WTC11 (cell line): ENCODE results near the gene PAFAH2. TPM values are rescaled to one million over a fixed set of nuclear protein-coding genes. Genes with fewer than 3 reads are reported as not detected.

Experiments
- ATAC-seq: fragments of 200-7000 bp; cut with Tn5 transposase; 2 replicates; pipeline ENCODE4 v1.10.0; 2021; ENCODE audit warnings: mild to moderate bottlenecking, moderate library complexity
- CTCF ChIA-PET: fragments of 300-600 bp; sonication (Branson Sonifier 250); formaldehyde crosslinking; loops from one replicate; lab custom pipeline; 2021; ENCODE audit warnings: antibody characterized with exemption; lab: Charles Lee
- POLR2A ChIA-PET: fragments of 350-600 bp; sonication (Branson Sonifier 250); formaldehyde crosslinking; loops from one replicate; lab custom pipeline; 2021; ENCODE audit warnings: antibody characterized with exemption; lab: Charles Lee
- DNase-seq: peaks from one replicate; pipeline ENCODE4 v3.0.0; 2021; ENCODE audit warnings: low spot score
- H3K27ac Mint-ChIP-seq: 2 replicates; pipeline ENCODE4 v1.8.0; 2021; ENCODE audit warnings: mixed read lengths
- H3K27me3 Mint-ChIP-seq: 2 replicates; pipeline ENCODE4 v1.8.0; 2021; ENCODE audit warnings: low read depth, mild to moderate bottlenecking, moderate library complexity, mixed read lengths
- H3K36me3 Mint-ChIP-seq: 2 replicates; pipeline ENCODE4 v1.8.0; 2021; ENCODE audit warnings: mixed read lengths
- H3K4me1 Mint-ChIP-seq: 2 replicates; pipeline ENCODE4 v1.8.0; 2022; ENCODE audit warnings: mixed read lengths
- H3K4me3 Mint-ChIP-seq: 2 replicates; pipeline ENCODE4 v1.8.0; 2021; ENCODE audit warnings: mild to moderate bottlenecking, moderate library complexity, mixed read lengths
- H3K9me3 Mint-ChIP-seq: 2 replicates; pipeline ENCODE4 v1.8.0; 2021; ENCODE audit warnings: mixed read lengths
- ELF4 ChIP-seq: sonication (generic); formaldehyde crosslinking; IDR thresholded peaks from 2 replicates; pipeline ENCODE4 v1.8.1; 2022; ENCODE audit warnings: low read depth, mild to moderate bottlenecking, moderate library complexity, missing genetic modification reagents
- FOXJ3 ChIP-seq: sonication (generic); formaldehyde crosslinking; IDR thresholded peaks from 2 replicates; pipeline ENCODE4 v1.9.0; 2021; ENCODE audit warnings: missing genetic modification reagents, mild to moderate bottlenecking, borderline replicate concordance
- FOXK1 ChIP-seq: sonication (generic); formaldehyde crosslinking; IDR thresholded peaks from 2 replicates; pipeline ENCODE4 v1.8.0; 2022; ENCODE audit warnings: mild to moderate bottlenecking, moderate library complexity, missing genetic modification reagents
- FOXP1 ChIP-seq: sonication (generic); formaldehyde crosslinking; IDR thresholded peaks from 2 replicates; pipeline ENCODE4 v1.8.0; 2022; ENCODE audit warnings: missing genetic modification reagents, mild to moderate bottlenecking, moderate library complexity, borderline replicate concordance
- HMGXB4 ChIP-seq: sonication (generic); formaldehyde crosslinking; IDR thresholded peaks from 2 replicates; pipeline ENCODE4 v1.8.1; 2023; ENCODE audit warnings: mild to moderate bottlenecking, moderate library complexity, missing genetic modification reagents
- IRF2 ChIP-seq: sonication (generic); formaldehyde crosslinking; IDR thresholded peaks from 2 replicates; pipeline ENCODE4 v1.8.0; 2022; ENCODE audit warnings: low read depth, missing genetic modification reagents, borderline replicate concordance
- MXD4 ChIP-seq: fragments of 250-450 bp; sonication (Bioruptor Pico); IDR thresholded peaks from 2 replicates; pipeline ENCODE4 v1.8.0; 2021; ENCODE audit warnings: mild to moderate bottlenecking, moderate library complexity, borderline replicate concordance
- NR1H2 ChIP-seq: sonication (generic); formaldehyde crosslinking; IDR thresholded peaks from 2 replicates; pipeline ENCODE4 v1.9.0; 2021; ENCODE audit warnings: mild to moderate bottlenecking, moderate library complexity, missing genetic modification reagents
- NR2C2 ChIP-seq: sonication (generic); formaldehyde crosslinking; IDR thresholded peaks from 2 replicates; pipeline ENCODE4 v1.8.0; 2022; ENCODE audit warnings: mild to moderate bottlenecking, missing genetic modification reagents
- NR3C1 ChIP-seq: sonication (generic); formaldehyde crosslinking; conservative IDR thresholded peaks from 2 replicates; pipeline ENCODE4 v1.8.1; 2023; ENCODE audit warnings: low read depth, mild to moderate bottlenecking, missing genetic modification reagents
- OVOL2 ChIP-seq: fragments of 250-450 bp; sonication (Bioruptor Pico); IDR thresholded peaks from 2 replicates; pipeline ENCODE4 v1.9.0; 2021; ENCODE audit warnings: mild to moderate bottlenecking, borderline replicate concordance
- RELA ChIP-seq: sonication (generic); formaldehyde crosslinking; IDR thresholded peaks from 2 replicates; pipeline ENCODE4 v1.8.1; 2022; ENCODE audit warnings: missing genetic modification reagents, mild to moderate bottlenecking, borderline replicate concordance
- ZNF219 ChIP-seq: sonication (generic); formaldehyde crosslinking; IDR thresholded peaks from 2 replicates; pipeline ENCODE4 v1.8.0; 2023; ENCODE audit warnings: missing genetic modification reagents, mild to moderate bottlenecking, borderline replicate concordance
- ZNF317 ChIP-seq: sonication (generic); formaldehyde crosslinking; IDR thresholded peaks from 2 replicates; pipeline ENCODE4 v1.8.1; 2023; ENCODE audit warnings: low read depth, mild to moderate bottlenecking, moderate library complexity, missing genetic modification reagents, borderline replicate concordance
- ZNF671 ChIP-seq: fragments of 250-450 bp; sonication (Bioruptor Pico); IDR thresholded peaks from 2 replicates; pipeline ENCODE4 v1.8.0; 2021; ENCODE audit warnings: mild to moderate bottlenecking
- total RNA-seq: library from RNA; stranded (reverse); gene quantifications from 3 replicates; pipeline ENCODE4 v1.2.3, GENCODE V29; 2021
- TF ChIP-seq, protein P1 (sequence below): fragments of 250-450 bp; sonication (Bioruptor Pico); conservative IDR thresholded peaks from 2 replicates; pipeline ENCODE4 v1.9.0; 2021; ENCODE audit warnings: mild to moderate bottlenecking
- TF ChIP-seq, protein P2 (sequence below): sonication (generic); formaldehyde crosslinking; IDR thresholded peaks from 2 replicates; pipeline ENCODE4 v1.8.1; 2023; ENCODE audit warnings: mild to moderate bottlenecking, missing genetic modification reagents, borderline replicate concordance
- TF ChIP-seq, protein P3 (sequence below): sonication (generic); formaldehyde crosslinking; IDR thresholded peaks from 2 replicates; pipeline ENCODE4 v1.8.1; 2022; ENCODE audit warnings: mild to moderate bottlenecking, moderate library complexity, missing genetic modification reagents
- TF ChIP-seq, protein P4 (sequence below): sonication (generic); formaldehyde crosslinking; IDR thresholded peaks from 2 replicates; pipeline ENCODE4 v1.8.0; 2022; ENCODE audit warnings: missing genetic modification reagents
- TF ChIP-seq, protein P5 (sequence below): fragments of 250-450 bp; sonication (Bioruptor Pico); IDR thresholded peaks from 2 replicates; pipeline ENCODE4 v1.9.0; 2021; ENCODE audit warnings: moderate library complexity, mild to moderate bottlenecking, inconsistent platforms, borderline replicate concordance

Gene PAFAH2
- total RNA-seq, 1 experiment from 2014 or later: 11.5 TPM

GRCh38 chr1:26005434-26006105 lies 7.7 kb upstream of the PAFAH2 start:
- Mint-ChIP-seq H3K4me1 (peaks cover 15% of the 10 kb centered on the region), H3K9me3 (no peaks in the 10 kb centered on the region), H3K36me3 (no peaks in the 10 kb centered on the region), H3K27ac (no peak overlapping the region), H3K27me3 (no peaks in the 10 kb centered on the region; the same call in 1 of the 2 replicates), H3K4me3 (no peak overlapping the region)
- CTCF ChIA-PET: interaction anchor here (1.0 to 3.1 kb wide), 5 partner anchors 12 to 110 kb away, joined by 3 to 23 read pairs (median 8); no protein-coding TSS in a partner anchor
- TF ChIP-seq RELA: no peak
- no peak for TF ChIP-seq IRF2 (CRISPR knock-in tag)
- no peak for TF ChIP-seq HMGXB4 (CRISPR knock-in tag)
- TF ChIP-seq, protein P1, sequence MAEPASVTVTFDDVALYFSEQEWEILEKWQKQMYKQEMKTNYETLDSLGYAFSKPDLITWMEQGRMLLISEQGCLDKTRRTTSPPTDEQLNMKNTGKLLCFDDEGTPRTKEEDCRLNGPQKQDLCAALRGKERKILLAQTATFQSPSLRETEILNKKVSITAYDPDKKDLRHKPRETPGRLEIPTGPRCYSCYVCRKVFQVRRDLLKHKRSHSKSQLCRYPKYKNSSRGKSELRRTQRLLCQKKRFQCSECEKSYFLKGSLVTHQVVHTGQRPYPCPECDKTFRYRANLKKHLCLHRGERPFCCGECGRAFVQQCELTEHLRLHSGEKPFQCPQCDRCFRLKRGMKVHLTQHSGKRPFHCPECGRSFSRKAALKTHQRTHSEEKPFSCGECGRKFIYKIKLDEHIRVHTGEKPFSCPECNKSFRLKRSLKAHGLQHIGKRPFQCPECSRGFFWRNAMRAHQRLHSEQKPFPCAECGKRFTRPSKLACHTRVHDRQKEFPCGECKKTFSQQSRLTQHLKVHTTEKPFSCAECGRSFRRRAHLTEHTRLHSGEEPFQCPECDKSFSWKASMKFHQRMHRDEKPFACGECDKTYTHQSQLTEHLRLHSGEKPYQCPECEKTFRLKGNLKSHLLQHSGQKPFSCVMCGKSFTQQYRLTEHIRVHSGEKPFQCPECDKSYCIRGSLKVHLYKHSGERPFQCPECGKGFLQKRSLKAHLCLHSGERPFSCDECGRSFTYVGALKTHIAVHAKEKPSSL (CRISPR knock-in tag): no peak
- TF ChIP-seq OVOL2 (CRISPR knock-in tag): no peak
- TF ChIP-seq, protein P2, sequence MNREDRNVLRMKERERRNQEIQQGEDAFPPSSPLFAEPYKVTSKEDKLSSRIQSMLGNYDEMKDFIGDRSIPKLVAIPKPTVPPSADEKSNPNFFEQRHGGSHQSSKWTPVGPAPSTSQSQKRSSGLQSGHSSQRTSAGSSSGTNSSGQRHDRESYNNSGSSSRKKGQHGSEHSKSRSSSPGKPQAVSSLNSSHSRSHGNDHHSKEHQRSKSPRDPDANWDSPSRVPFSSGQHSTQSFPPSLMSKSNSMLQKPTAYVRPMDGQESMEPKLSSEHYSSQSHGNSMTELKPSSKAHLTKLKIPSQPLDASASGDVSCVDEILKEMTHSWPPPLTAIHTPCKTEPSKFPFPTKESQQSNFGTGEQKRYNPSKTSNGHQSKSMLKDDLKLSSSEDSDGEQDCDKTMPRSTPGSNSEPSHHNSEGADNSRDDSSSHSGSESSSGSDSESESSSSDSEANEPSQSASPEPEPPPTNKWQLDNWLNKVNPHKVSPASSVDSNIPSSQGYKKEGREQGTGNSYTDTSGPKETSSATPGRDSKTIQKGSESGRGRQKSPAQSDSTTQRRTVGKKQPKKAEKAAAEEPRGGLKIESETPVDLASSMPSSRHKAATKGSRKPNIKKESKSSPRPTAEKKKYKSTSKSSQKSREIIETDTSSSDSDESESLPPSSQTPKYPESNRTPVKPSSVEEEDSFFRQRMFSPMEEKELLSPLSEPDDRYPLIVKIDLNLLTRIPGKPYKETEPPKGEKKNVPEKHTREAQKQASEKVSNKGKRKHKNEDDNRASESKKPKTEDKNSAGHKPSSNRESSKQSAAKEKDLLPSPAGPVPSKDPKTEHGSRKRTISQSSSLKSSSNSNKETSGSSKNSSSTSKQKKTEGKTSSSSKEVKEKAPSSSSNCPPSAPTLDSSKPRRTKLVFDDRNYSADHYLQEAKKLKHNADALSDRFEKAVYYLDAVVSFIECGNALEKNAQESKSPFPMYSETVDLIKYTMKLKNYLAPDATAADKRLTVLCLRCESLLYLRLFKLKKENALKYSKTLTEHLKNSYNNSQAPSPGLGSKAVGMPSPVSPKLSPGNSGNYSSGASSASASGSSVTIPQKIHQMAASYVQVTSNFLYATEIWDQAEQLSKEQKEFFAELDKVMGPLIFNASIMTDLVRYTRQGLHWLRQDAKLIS (CRISPR knock-in tag): no peak
- no peak for TF ChIP-seq ZNF317 (CRISPR knock-in tag)
- TF ChIP-seq NR2C2 (CRISPR knock-in tag): no peak
- no peak for TF ChIP-seq ZNF671 (CRISPR knock-in tag)
- no peak for TF ChIP-seq FOXJ3 (CRISPR knock-in tag)
- no peak for TF ChIP-seq ELF4 (CRISPR knock-in tag)
- TF ChIP-seq NR1H2: no peak
- TF ChIP-seq, protein P3, sequence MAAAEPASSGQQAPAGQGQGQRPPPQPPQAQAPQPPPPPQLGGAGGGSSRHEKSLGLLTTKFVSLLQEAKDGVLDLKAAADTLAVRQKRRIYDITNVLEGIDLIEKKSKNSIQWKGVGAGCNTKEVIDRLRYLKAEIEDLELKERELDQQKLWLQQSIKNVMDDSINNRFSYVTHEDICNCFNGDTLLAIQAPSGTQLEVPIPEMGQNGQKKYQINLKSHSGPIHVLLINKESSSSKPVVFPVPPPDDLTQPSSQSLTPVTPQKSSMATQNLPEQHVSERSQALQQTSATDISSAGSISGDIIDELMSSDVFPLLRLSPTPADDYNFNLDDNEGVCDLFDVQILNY (CRISPR knock-in tag): no peak
- no peak for DNase-seq
- POLR2A ChIA-PET: no interaction called here
- ATAC-seq: no peak

GRCh38 chr1:26003756-26004155 lies 5.9 kb upstream of the PAFAH2 start:
- H3K4me1 Mint-ChIP-seq: peaks cover 11% of the 10 kb centered on the region
- TF ChIP-seq NR3C1 (CRISPR knock-in tag) (no peak), MXD4 (CRISPR knock-in tag) (no peak), FOXK1 (no peak), FOXP1 (CRISPR knock-in tag) (no peak), ZNF219 (CRISPR knock-in tag) (no peak)
- TF ChIP-seq, protein P4, sequence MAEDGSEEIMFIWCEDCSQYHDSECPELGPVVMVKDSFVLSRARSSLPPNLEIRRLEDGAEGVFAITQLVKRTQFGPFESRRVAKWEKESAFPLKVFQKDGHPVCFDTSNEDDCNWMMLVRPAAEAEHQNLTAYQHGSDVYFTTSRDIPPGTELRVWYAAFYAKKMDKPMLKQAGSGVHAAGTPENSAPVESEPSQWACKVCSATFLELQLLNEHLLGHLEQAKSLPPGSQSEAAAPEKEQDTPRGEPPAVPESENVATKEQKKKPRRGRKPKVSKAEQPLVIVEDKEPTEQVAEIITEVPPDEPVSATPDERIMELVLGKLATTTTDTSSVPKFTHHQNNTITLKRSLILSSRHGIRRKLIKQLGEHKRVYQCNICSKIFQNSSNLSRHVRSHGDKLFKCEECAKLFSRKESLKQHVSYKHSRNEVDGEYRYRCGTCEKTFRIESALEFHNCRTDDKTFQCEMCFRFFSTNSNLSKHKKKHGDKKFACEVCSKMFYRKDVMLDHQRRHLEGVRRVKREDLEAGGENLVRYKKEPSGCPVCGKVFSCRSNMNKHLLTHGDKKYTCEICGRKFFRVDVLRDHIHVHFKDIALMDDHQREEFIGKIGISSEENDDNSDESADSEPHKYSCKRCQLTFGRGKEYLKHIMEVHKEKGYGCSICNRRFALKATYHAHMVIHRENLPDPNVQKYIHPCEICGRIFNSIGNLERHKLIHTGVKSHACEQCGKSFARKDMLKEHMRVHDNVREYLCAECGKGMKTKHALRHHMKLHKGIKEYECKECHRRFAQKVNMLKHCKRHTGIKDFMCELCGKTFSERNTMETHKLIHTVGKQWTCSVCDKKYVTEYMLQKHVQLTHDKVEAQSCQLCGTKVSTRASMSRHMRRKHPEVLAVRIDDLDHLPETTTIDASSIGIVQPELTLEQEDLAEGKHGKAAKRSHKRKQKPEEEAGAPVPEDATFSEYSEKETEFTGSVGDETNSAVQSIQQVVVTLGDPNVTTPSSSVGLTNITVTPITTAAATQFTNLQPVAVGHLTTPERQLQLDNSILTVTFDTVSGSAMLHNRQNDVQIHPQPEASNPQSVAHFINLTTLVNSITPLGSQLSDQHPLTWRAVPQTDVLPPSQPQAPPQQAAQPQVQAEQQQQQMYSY (CRISPR knock-in tag): no peak
- TF ChIP-seq, protein P5, sequence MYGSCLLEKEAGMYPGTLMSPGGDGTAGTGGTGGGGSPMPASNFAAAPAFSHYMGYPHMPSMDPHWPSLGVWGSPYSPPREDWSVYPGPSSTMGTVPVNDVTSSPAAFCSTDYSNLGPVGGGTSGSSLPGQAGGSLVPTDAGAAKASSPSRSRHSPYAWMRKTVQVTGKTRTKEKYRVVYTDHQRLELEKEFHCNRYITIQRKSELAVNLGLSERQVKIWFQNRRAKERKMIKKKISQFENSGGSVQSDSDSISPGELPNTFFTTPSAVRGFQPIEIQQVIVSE (CRISPR knock-in tag): no peak

More at GRCh38 chr1:26003756-26004155, 5.9 kb upstream of the PAFAH2 start:
- ATAC-seq (no peak), DNase-seq (no peak)
- no peak overlapping the region for H3K4me3 Mint-ChIP-seq
- ChIA-PET CTCF (interaction anchor here (1.0 to 3.1 kb wide), 7 partner anchors 14 to 193 kb away, joined by 4 to 23 read pairs (median 8); partner anchors contain the start of gene EXTL1), POLR2A (no interaction called here)
- no peak overlapping the region for H3K27ac Mint-ChIP-seq
- H3K27me3 Mint-ChIP-seq: no peaks in the 10 kb centered on the region; the same call in 1 of the 2 replicates
- no peaks in the 10 kb centered on the region for H3K9me3 Mint-ChIP-seq
- no peaks in the 10 kb centered on the region for H3K36me3 Mint-ChIP-seq
